NCI-H460 (cell line): ENCODE data around the gene NAA25. TPM values are rescaled to one million over a fixed set of nuclear protein-coding genes. Genes with fewer than 3 reads are reported as not detected.
"Not testable (repeated sequence)": the region's sequence is repeated elsewhere in the genome, so short reads cannot be mapped to it uniquely, and the experiment has no call there.

Experiments used
- DNase-seq: peaks from one replicate; pipeline ENCODE4 v3.0.0-alpha.2; 2016; ENCODE audit warnings: low read depth; ENCODE audit errors: extremely low read depth
- total RNA-seq: library from RNA; depleted of rRNA; stranded (reverse); fragments of >200 nt; shearing (Covaris generic); gene quantifications from 2 replicates; pipeline ENCODE4 v1.2.3, GENCODE V29; 2014

The NAA25 gene
- total RNA-seq, 1 experiment from 2014 or later = 42.7 TPM

GRCh38 chr12:112011685-112012084, 96.9 kb downstream of the NAA25 start:
- DNase-seq = no peak

GRCh38 chr12:112010415-112011344, 97.9 kb downstream of the NAA25 start:
- no peak for DNase-seq

- not testable (repeated sequence) for DNase-seq
Measured at GRCh38 chr12:112009596-112009995, 99.0 kb downstream of the NAA25 start.

DNA sequence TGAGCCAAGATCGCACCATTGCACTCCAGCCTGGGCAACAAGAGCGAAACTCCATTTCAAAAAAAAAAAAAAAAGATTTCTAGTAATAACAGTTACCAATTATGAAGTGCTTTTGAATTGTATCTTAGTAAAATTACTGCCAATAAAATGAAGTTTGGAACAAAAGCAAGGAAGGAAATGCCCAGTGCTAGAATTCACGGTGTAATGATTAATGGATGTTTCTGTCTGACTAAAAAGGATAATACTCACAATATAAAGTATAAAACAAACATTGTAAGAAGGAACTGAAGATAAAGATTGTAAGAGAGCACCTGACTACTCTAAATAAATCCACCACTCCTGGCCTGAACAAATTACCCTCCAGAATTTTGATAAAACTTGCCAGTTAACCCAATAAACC, 99.7 kb downstream of the NAA25 start:
- DNase-seq = no peak

DNA sequence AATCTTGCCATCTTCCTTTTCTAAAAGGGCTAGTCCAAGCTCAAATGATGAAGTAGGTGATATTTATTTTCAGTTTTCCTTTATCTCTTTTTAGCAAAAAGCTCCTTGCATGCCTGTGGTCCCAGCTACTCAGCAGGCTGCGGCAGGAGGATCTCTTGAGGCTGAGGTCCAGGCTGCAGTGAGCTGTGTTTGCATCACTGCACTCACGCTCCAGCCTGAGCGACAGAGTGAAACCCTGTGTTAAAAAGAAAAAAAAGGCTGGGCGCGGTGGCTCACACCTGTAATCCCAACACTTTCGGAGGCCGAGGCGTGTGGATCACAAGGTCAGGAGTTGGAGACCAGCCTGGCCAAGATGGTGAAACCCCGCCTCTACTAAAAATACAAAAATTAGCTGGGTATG, 100.6 kb downstream of the NAA25 start:
- DNase-seq = no peak

DNA sequence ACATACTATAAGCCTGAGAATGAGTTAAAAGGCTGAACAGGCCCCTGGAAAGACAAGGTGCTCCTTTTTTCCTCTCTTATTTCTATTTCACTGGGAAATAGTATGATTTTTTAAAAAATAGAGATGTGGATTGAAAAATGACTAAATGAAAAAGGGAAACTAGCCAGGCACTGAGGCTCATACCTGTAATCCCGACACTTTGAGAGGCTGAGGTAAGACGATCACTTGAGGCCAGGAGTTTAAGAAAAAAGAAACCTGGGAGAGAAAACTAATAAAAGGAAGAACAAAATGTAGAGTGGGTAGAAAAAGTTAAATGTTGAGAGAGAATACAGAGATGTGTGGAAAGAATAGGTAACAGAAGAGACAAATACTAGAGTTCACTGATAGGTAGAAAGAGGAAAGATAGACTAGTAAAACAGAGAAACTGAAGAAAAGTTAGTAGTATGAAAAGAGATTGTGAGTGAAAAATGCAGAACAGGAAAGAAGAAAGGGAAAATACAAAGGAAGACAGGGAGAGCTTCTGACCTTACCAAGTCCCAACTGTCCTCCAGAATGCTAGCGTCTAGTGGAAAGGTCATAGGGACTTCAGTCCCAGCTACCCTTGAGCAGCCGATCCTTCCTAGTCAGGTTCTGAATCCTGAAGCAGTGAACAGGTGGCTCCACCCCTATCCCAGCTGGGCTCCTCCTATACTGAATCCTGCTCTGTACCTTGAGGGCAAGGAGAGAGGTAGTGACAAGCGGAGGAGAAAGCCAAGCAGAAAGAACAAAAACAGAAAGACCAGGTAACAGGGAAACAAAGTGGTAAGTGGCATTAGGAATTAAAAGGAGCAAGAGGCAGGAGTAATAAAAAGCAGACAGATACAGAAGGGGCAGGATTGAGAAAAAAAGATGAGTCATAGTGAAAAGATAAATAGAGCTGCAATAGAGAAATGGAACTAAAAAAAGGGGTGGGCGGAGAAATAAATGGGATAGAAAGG, 102.9 kb downstream of the NAA25 start:
- DNase-seq = peak; percentile 32

GRCh38 chr12:112004041-112004440, 104.5 kb downstream of the NAA25 start:
- no peak for DNase-seq

DNA sequence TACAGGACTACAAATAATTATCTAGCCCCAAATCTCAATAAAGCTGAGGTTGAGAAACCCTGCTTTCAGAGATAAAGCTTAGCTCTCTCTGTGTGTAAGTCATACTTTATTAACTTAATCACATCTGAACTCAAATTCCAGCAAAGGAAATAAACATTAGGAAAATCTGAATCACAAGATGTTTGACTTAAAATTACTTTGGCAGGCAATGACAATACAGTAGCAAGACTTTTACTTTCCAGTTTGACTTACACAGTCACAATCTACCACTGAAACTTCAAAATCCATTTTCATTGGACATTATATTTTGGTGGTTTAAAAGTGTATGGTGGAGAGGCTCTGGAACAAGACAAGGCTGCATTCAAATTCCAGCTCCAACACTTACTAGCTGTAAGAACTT, 107.0 kb downstream of the NAA25 start:
- no peak for DNase-seq

DNA sequence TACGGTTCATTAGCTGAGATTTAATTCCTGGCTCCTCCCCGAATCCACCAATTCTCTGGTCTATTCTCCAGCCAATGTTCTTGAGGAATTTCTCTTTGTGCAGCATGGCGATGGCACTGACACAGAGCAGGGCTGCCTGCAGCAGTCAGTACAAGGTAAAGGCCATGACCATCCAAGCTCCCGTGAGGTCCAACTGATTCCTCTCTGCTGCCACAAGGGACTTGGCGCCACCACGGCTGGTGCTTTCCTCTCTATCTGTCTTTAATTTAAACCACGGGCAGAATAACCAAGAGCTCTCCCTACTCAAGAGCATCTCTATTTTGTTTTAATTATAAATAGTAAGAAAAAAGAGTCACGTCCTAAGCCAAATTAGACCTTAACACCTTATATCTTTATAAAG, 107.8 kb downstream of the NAA25 start:
- no peak for DNase-seq

DNA sequence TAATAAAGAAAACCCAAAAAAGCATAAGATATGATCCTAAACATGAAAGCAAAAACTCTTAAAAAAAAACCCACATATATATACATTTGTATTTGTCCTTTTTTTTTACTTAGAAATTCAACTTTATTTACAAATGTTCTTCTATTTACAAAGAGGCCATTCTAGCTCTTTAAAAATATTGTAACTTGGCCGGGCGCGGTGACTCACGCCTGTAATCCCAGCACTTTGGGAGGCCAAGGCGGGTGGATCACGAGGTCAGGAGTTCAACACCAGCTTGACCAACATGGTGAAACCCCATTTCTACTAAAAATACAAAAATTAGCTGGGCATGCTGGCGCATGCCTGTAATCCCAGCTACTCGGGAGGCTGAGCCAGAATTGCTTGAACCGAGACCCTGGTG, 109.5 kb downstream of the NAA25 start:
- DNase-seq = not testable (repeated sequence)

GRCh38 chr12:111998015-111998414, 110.6 kb downstream of the NAA25 start:
- DNase-seq = no peak

DNA sequence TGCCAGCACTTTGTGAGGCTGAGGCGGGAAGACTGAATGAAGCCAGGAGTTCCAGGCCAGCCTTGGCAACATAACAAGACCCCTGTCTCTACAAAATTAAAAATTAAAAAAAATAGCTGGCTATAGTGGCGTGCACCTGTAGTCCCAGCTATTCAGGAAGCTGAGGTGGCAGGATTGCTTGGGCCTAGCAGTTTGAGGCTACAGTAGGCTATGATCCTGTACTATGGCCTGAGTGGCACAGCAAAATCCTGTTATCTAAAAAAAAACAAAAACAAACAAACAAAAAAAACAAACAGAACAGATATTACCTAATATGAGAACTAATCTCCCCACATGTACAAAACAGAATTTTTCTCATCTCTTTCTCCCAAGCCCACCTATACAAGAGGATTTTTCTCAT, 111.3 kb downstream of the NAA25 start:
- DNase-seq = no peak

GRCh38 chr12:111995782-111996480, 112.7 kb downstream of the NAA25 start:
- no peak for DNase-seq

DNA sequence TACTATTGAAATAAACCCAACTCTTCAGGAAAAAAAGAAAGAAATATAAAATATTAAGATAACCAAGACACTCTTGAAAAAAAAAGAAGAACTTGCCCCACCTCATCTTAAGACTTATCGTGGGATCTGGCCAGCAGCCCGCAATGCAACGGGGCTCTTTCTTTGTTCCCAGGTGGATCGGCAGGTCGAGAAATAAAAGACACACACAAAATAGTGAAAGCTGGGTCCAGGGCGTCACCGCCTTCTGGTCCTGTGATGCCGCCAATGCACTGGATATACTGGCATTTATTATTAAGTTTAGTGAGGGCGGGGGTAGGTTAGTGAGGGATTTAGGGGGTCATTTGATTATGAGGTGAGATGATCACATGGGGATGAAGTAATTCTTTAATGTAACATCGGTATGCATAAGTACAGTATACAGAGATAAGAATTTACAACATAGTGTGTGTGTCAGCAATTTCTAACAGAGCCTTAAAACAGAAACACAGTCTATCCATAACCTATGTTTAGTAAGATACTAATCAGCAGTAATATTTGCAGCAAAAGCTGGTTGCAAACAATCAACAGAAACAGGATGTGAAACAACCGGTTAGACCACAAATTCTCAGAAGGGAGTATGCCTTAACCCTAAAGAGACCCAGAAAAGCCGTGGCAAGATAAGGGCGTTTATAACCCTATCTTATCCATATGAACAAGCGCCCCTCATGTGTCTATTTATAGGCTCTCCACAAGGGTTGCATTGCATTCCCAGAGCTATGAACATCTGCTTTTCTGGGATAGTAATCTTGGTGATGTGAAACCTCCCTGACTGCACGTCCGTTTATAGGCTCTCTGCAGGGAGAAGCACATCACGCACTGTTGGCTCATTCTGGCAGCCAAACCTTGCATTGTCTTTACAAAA, 114.1 kb downstream of the NAA25 start:
- not testable (repeated sequence) for DNase-seq

- no peak for DNase-seq
Measured at GRCh38 chr12:111993292-111994150, 115.1 kb downstream of the NAA25 start.

GRCh38 chr12:111992464-111992863, 116.1 kb downstream of the NAA25 start:
- no peak for DNase-seq

GRCh38 chr12:111991946-111992345, 116.6 kb downstream of the NAA25 start:
- DNase-seq = no peak

- DNase-seq = no peak
Measured at GRCh38 chr12:111991535-111991934, 117.0 kb downstream of the NAA25 start.

DNA sequence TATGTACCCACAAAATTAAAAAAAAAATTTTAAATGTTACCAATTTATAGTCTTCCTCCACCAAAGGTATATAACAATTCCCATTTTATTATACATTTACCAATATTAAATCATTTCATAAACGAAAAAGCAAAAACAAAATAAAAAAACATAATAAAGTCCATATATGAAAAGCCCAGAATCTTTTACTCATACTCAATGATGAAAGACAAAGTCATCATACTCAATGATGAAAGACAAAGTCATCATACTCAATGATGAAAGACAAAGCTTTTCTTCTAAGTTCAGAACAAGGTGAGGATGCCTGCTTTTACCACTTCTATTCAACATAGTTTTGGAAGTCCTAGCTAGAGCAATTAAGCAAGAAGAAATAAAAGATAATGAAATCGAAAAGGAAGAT, 123.8 kb downstream of the NAA25 start:
- DNase-seq = no peak
